ENCODE measurements around the gene SOX18. TPM values are rescaled to one million over a fixed set of nuclear protein-coding genes. Genes with fewer than 3 reads are reported as not detected.
A peak's percentile ranks its signal among the peaks of the same experiment; 100 is the strongest.

SOX18 gene
- total and polyA plus RNA-seq, 2 of the 13 experiments (the other 11 are each of a cell fraction or from before 2014, with no cell fraction given) = 1.6 to 1.9 TPM

DNA sequence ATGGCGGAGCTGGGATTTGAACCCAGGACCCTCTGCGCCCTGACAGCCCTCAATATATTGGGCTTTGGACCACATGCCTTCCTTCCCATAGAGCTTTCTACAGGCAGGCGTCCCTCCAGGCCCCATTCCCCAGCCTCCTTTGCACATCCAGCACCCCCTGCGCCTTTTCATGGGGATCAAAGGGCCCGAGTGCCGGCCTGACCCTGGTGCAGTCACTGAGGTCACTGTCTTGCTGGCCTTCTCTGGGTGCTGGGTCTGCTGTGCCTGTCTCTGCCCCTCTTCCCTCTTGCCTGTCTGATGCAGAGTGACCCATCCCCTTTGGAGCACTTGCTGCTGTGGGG is 32.2 kb upstream of the SOX18 start (continued):
- TF ChIP-seq, protein P1, sequence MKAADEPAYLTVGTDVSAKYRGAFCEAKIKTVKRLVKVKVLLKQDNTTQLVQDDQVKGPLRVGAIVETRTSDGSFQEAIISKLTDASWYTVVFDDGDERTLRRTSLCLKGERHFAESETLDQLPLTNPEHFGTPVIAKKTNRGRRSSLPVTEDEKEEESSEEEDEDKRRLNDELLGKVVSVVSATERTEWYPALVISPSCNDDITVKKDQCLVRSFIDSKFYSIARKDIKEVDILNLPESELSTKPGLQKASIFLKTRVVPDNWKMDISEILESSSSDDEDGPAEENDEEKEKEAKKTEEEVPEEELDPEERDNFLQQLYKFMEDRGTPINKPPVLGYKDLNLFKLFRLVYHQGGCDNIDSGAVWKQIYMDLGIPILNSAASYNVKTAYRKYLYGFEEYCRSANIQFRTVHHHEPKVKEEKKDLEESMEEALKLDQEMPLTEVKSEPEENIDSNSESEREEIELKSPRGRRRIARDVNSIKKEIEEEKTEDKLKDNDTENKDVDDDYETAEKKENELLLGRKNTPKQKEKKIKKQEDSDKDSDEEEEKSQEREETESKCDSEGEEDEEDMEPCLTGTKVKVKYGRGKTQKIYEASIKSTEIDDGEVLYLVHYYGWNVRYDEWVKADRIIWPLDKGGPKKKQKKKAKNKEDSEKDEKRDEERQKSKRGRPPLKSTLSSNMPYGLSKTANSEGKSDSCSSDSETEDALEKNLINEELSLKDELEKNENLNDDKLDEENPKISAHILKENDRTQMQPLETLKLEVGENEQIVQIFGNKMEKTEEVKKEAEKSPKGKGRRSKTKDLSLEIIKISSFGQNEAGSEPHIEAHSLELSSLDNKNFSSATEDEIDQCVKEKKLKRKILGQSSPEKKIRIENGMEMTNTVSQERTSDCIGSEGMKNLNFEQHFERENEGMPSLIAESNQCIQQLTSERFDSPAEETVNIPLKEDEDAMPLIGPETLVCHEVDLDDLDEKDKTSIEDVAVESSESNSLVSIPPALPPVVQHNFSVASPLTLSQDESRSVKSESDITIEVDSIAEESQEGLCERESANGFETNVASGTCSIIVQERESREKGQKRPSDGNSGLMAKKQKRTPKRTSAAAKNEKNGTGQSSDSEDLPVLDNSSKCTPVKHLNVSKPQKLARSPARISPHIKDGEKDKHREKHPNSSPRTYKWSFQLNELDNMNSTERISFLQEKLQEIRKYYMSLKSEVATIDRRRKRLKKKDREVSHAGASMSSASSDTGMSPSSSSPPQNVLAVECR (CRISPR knock-in tag; IDR thresholded peaks at IDR 0.05; ENCODE audit: borderline replicate concordance) = no peak
- no peak for TF ChIP-seq ZNF282 (IDR thresholded peaks at IDR 0.05; ENCODE audit: partially characterized antibody)
- TF ChIP-seq ZNF564 (CRISPR knock-in tag; IDR thresholded peaks at IDR 0.05) = no peak
- TF ChIP-seq, protein P2, sequence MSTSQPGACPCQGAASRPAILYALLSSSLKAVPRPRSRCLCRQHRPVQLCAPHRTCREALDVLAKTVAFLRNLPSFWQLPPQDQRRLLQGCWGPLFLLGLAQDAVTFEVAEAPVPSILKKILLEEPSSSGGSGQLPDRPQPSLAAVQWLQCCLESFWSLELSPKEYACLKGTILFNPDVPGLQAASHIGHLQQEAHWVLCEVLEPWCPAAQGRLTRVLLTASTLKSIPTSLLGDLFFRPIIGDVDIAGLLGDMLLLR (CRISPR knock-in tag; IDR thresholded peaks at IDR 0.05) = no peak; the same call in 1 of the 2 replicates
- no peak for TF ChIP-seq ZSCAN22 (CRISPR knock-in tag; IDR thresholded peaks at IDR 0.05)
- TF ChIP-seq ETV6 (CRISPR knock-in tag; conservative IDR thresholded peaks at IDR 0.05) = no peak
- TF ChIP-seq SRSF1 (optimal IDR thresholded peaks at IDR 0.05; ENCODE audit: low read depth, low read length) = peak; percentile 57
- TF ChIP-seq, protein P3, sequence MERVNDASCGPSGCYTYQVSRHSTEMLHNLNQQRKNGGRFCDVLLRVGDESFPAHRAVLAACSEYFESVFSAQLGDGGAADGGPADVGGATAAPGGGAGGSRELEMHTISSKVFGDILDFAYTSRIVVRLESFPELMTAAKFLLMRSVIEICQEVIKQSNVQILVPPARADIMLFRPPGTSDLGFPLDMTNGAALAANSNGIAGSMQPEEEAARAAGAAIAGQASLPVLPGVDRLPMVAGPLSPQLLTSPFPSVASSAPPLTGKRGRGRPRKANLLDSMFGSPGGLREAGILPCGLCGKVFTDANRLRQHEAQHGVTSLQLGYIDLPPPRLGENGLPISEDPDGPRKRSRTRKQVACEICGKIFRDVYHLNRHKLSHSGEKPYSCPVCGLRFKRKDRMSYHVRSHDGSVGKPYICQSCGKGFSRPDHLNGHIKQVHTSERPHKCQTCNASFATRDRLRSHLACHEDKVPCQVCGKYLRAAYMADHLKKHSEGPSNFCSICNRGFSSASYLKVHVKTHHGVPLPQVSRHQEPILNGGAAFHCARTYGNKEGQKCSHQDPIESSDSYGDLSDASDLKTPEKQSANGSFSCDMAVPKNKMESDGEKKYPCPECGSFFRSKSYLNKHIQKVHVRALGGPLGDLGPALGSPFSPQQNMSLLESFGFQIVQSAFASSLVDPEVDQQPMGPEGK (CRISPR knock-in tag; IDR thresholded peaks at IDR 0.05) = no peak
- TF ChIP-seq, protein P4, sequence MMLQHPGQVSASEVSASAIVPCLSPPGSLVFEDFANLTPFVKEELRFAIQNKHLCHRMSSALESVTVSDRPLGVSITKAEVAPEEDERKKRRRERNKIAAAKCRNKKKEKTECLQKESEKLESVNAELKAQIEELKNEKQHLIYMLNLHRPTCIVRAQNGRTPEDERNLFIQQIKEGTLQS (CRISPR knock-in tag; IDR thresholded peaks at IDR 0.05) = no peak
- no peak for TF ChIP-seq FOXA1 (IDR thresholded peaks at IDR 0.05)
- TF ChIP-seq FOXA1 (CRISPR knock-in tag; IDR thresholded peaks at IDR 0.05) = no peak; the same call in 1 of the 2 replicates
- no peak for TF ChIP-seq SMYD3 (CRISPR knock-in tag; IDR thresholded peaks at IDR 0.05)
- TF ChIP-seq ZNF780A (CRISPR knock-in tag; IDR thresholded peaks at IDR 0.05) = no peak
- TF ChIP-seq ZNF619 (CRISPR knock-in tag; IDR thresholded peaks at IDR 0.05) = 0 out of 2 replicates have a peak, but pooled peaks have one; percentile 13
- no peak for TF ChIP-seq RAD21 (CRISPR knock-in tag; IDR thresholded peaks at IDR 0.05)
- no peak for TF ChIP-seq ATF1 (CRISPR knock-in tag; IDR thresholded peaks at IDR 0.05)
- no peak for TF ChIP-seq ZNF263 (CRISPR knock-in tag; IDR thresholded peaks at IDR 0.05)
- TF ChIP-seq, protein P5, sequence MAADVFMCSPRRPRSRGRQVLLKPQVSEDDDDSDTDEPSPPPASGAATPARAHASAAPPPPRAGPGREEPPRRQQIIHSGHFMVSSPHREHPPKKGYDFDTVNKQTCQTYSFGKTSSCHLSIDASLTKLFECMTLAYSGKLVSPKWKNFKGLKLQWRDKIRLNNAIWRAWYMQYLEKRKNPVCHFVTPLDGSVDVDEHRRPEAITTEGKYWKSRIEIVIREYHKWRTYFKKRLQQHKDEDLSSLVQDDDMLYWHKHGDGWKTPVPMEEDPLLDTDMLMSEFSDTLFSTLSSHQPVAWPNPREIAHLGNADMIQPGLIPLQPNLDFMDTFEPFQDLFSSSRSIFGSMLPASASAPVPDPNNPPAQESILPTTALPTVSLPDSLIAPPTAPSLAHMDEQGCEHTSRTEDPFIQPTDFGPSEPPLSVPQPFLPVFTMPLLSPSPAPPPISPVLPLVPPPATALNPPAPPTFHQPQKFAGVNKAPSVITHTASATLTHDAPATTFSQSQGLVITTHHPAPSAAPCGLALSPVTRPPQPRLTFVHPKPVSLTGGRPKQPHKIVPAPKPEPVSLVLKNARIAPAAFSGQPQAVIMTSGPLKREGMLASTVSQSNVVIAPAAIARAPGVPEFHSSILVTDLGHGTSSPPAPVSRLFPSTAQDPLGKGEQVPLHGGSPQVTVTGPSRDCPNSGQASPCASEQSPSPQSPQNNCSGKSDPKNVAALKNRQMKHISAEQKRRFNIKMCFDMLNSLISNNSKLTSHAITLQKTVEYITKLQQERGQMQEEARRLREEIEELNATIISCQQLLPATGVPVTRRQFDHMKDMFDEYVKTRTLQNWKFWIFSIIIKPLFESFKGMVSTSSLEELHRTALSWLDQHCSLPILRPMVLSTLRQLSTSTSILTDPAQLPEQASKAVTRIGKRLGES (CRISPR knock-in tag; IDR thresholded peaks at IDR 0.05; ENCODE audit: borderline replicate concordance) = no peak
- TF ChIP-seq ZNF615 (CRISPR knock-in tag; IDR thresholded peaks at IDR 0.05; ENCODE audit: borderline replicate concordance) = 0 out of 2 replicates have a peak, but pooled peaks have one; percentile 52
- TF ChIP-seq, protein P6, sequence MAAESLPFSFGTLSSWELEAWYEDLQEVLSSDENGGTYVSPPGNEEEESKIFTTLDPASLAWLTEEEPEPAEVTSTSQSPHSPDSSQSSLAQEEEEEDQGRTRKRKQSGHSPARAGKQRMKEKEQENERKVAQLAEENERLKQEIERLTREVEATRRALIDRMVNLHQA (CRISPR knock-in tag; IDR thresholded peaks at IDR 0.05) = no peak
- TF ChIP-seq HNF4A (CRISPR knock-in tag; IDR thresholded peaks at IDR 0.05) = peak; percentile 43; the same call in 1 of the 2 replicates
- TF ChIP-seq PHF8 (CRISPR knock-in tag; IDR thresholded peaks at IDR 0.05) = 0 out of 2 replicates have a peak, but pooled peaks have one; percentile 7

All from HepG2 (cell line).